HG02870 (cell line): ENCODE data around the gene LRP8.
A peak's percentile ranks its signal among the peaks of the same experiment; 100 is the strongest.
"Not testable (repeated sequence)": the region's sequence is repeated elsewhere in the genome, so short reads cannot be mapped to it uniquely, and the experiment has no call there.

Source experiments
- ATAC-seq: cut with Tn5 transposase; IDR thresholded peaks from one replicate; pipeline ENCODE4 v1.9.1; 2021; ENCODE audit warnings: mild to moderate bottlenecking, moderate library complexity; ENCODE audit not compliant: unreplicated experiment

Gene LRP8

DNA sequence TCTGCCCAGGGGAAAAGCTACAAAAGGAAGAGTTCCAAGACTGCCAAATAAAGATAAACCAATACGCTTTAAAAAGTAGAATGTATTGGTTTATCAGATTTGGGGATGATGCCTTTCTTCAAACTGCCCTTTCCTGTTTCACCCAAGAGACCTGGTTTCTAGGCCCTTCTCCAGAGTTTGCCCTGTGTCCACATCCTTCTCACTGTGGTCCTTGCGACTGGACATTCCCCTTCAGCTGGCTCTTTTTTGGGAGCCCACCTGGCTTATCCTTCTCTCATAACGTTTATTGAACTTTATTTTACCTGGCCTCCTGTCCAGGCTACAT lies 106.9 kb downstream of the LRP8 start:
- no peak for ATAC-seq

DNA sequence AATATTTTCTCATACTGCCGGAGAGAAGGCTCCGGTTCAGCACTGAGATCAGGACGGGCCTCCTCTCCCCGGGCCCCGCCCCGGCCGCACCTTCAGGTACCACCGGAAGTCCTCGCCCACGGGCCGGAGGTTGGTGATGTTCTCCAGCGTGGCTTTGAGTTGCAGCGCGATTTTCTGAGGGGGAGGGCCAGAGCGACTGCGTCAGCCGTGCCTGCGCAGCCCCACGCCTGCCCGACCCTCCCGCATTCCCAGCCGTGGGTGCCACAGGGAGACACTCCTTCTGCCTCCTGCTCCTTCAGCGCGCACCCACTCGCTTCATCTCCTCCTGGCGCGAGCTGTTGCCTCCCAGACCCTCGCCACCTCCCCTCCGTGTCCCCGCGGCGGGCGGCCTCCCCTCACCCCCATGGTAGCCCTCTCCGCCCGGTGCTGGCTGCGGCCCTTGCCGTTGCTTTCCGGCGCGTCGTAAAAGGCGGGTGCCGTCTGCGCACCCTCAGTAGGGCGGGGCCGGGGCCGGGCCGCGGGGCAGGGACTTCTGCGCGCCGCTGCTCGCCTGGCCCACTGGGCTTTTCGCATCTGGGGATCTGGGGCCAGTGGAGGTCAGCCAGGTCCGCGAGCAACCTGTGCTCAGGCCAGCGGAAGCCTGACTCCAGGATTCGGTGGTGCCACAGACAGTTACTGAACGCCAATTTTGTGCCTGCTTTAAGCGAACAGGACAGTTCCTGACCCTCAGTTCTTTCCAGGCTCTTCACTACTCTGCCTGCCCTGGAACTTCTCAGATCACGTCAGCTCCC lies 107.5 kb downstream of the LRP8 start, which contains the start of gene CZIB:
CZIB (minus strand) TSS at position 464 of the 791 bp plus-strand sequence; CDS start at position 405, 59 bp downstream.
- peak; percentile 88 for ATAC-seq

- ATAC-seq = no peak
Measured at GRCh38 chr1:53219711-53220110, 108.2 kb downstream of the LRP8 start.

DNA sequence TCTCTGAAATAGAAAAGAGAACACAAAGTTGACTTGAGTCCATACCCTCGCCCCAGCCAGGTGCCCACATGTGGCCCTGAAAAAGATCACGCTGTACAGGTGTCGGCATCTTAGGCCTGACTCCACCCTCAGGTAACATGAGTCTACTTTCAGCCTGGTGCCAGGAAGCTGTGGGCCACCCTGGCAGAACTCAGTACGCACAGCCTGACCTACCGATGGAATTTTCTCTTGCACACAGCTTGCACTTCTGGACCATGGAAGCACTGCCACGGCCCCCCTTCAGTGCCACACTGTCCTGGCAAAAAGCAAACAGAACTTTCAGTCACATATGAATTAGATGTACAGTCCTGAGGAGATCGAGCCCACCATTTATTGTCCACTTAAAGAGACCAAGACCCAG lies 109.7 kb downstream of the LRP8 start:
- ATAC-seq = no peak

DNA sequence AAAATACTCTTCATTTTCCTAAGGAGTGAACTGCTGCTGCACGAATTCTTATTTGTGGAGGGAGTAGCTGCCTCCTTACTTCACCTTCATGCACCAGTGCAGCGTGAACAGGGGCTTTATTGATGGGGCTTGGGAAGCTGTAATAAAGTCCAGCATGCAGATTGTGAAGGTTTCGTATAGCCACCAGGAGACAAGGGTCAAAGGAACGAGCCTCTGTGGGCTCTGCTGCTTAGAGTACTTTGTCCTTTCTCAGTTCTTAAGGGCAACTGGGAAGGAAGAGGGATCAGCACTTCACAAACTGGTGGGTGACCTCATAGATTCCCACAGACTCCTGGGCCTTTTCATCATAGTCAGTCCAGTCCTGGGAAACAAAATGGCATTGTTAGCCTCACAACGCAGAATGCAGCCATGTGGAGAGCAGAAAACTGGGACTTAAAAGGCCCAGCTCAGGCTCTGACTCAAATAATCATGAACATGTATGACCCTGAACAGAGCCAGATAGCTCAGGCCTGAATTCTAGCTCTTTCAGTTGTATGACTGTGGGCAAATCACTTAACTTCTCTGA lies 113.4 kb downstream of the LRP8 start:
- no peak for ATAC-seq

DNA sequence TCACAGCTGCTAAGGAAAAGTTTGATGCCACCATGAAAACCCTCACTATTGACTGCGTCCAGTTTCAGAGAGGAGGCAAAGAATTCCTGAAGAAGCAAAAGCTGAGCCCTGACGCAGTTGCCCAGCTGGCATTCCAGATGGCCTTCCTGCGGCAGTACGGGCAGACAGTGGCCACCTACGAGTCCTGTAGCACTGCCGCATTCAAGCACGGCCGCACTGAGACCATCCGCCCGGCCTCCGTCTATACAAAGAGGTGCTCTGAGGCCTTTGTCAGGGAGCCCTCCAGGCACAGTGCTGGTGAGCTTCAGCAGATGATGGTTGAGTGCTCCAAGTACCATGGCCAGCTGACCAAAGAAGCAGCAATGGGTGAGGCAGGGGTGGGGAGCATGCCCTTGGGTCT lies 116.9 kb downstream of the LRP8 start:
- no peak for ATAC-seq

GRCh38 chr1:53210352-53210751 lies 117.5 kb downstream of the LRP8 start:
- no peak for ATAC-seq

- ATAC-seq = no peak
Measured at GRCh38 chr1:53207726-53208125, 120.1 kb downstream of the LRP8 start.

DNA sequence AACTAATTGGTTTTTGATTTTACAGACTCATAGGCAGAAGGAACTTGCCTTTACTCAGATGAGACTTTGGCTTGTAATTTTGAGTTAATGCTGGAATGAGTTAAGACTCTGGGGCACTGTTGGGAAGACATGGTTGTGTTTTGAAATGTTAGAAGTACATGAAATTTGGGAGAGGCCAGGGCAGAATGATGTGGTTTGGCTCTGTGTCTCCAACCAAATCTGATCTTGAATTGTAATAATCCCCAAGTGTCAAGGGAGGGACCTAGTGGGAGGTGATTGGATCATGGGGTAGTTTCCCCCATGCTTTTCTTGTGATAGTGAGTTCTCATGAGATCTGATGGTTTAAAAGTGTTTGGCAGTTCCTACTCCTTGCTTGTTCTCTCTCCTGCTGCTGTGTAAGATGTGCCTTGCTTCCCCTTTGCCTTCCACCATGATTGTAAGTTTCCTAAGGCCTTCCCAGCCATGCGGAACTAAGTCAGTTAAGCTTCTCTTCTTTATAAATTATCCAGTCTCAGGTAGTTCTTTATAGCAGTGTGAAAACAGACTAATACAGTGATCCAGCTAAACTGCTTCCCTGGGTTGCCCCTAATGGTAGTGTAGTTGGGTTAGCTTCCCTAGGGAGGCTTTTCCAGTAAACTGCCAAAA lies 121.0 kb downstream of the LRP8 start:
- no peak for ATAC-seq

DNA sequence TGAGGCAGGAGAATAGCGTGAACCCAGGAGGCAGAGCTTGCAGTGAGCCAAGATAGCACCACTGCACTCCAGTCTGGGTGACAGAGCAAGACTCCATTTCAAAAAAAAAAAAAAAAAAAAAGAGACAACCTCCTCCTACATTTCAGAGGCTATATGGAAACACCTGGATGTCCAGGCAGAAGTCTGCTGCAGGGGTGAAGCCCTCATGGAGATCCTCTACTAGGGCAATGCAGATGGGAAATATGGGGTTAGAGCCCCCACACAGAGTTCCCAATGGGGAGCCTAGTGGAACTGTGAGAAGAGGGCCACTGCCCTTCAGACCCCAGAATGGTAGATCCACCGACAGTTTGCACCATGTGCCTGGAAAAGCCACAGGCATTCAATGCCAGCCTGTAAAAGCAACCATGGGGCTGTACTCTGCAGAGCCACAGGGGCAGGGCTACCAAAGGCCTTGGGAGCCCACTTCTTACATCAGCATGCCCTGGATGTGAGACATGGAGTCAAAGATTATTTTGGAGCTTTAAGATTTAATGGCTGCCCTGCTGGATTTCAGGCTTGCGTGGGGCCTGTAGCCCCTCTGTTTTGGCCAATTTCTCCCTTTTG lies 121.7 kb downstream of the LRP8 start:
- ATAC-seq = not testable (repeated sequence)

DNA sequence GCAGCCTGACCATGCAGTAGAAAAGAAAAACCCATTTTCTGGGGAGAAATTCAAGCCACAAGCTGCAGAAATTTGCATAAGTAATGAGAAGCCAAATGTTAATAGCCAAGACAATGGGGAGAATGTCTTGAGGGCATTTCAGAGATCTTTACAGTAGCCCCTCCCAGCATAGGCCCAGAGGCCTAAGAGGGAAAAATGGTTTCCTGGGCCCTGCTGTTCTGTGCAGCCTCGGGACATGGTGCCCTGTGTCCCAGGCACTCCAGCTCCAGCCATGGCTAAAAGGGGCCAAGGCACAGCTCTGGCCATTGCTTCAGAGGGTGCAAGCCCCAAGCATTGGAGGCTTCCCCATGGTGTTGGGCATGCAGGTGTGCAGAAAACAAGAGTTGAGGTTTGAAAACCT lies 122.4 kb downstream of the LRP8 start:
- ATAC-seq = not testable (repeated sequence)

- ATAC-seq = no peak
Measured at GRCh38 chr1:53203466-53203865, 124.4 kb downstream of the LRP8 start.

GRCh38 chr1:53198241-53198651 lies 129.6 kb downstream of the LRP8 start:
- ATAC-seq = no peak

DNA sequence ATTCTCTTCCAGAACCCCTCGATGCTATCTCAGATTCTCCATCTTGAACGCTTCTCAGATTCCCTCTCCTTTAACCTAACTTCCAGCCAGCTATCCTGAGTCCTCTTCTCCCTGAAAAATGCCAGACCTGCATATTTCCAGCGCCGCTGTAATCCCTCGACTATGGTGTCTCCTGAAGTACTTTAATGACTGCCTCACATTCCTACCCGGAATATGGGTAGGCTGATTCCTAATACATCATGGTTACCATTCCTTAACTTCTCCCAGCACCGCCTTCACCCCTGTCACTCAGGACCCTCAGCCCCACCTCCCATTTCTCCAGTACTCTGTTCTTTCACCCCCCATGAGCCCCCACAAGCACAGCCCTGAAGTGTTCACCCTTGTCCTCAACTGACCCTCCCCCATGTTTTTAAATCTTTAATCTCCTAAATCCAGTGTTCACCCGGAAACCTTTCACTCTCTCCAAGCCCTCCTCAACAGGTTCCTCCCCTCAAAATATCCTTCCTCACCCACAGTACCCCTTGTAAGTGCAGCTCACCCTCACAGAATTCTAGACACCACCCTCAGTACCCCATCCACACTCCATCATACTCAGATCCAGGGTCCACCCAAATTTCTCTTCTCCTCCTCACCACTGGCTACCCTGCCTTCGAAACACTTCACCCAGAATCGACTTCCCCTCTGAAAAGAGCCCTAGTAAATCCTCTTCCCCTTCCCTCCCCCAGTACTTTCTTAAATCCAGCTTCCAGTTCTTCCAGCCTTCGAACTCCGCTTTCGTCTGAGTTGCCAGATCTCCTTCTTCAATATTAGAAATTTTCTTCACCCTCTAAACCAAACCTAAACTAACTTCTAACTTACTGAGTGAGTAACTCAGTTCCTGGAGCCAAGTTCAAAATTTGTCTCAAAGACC lies 130.3 kb downstream of the LRP8 start:
- ATAC-seq = no peak

DNA sequence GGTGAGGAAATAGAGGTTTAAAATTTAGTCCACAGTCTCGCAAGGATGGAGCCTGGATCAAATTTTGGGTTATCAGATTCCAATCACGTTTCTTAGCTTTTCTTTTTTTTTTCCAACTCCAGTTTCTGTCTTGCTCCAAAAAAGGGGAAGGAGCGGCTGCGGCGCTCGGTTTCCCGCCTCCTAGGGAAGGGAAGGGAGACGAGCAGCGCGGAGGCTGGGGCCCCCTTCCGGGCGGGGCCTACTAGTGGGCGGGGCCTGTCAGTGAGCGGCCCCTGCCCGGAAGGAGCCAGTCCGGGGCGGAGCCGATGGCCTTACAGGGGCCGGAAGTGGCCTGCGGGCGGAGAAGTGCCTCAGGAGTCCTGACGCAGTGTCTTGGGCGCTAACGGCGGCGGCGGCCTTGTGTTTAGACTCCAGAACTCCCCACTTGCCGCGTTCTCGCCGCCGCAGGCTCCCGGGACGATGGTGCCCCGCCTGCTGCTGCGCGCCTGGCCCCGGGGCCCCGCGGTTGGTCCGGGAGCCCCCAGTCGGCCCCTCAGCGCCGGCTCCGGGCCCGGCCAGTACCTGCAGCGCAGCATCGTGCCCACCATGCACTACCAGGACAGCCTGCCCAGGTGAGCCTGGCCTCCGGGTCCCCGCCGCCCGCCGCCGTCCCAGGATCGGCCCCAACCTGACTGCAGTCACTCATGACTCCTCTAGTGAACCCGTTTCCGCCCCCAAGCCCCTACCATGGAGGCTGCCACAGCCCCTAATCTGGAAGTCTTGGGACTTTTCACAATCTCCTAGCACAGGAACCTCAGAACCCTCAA lies 131.2 kb downstream of the LRP8 start, which contains the start of gene CPT2:
CPT2 (plus strand) TSS at position 340 of the 806 bp plus-strand sequence; CDS start at position 460, 120 bp downstream.
- ATAC-seq = peak; percentile 98

- ATAC-seq = peak; percentile 5
Measured at GRCh38 chr1:53196017-53196484, 131.8 kb downstream of the LRP8 start.

DNA sequence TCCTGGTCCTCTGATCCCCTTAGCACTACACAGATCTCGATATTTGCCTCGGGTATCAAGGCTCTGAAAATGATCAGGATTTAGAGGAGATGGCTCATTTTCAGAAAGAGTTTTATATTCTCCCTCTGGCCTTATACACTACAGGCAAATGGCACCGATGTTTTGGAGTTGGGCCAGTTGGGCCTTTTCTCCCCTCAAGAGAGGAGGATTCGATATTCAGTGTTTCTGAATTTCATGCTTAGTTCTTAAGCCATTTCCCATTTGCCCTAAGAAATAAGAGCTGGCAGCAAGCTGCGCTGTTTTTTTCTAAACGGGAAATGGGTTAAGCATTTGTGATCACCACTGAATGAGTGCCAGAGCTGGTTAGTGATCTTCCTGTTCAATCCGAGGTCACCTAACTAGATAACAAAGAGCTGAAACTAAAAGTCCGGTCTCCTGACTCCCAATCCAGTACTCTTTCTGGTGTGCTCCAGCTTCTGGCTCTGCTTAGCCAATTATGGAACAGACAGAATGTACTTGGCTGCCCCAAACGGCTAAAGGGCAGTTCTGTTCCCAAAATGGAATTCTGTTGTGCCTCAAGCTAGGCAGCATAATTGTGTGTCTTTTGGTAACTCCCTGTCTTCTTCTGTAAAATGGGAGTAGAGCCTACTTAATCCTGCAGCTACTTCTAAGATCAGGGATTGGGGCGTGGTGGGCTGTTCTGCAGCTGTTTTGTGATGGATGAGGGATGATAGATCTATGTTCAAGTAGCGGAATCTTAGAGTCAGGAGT lies 132.4 kb downstream of the LRP8 start:
- no peak for ATAC-seq
